ENCODE measurements around the gene ITGA5.

GRCh38 chr12:54350743-54351142 is 68.3 kb downstream of the ITGA5 start:
- TF ChIP-seq, protein P1, sequence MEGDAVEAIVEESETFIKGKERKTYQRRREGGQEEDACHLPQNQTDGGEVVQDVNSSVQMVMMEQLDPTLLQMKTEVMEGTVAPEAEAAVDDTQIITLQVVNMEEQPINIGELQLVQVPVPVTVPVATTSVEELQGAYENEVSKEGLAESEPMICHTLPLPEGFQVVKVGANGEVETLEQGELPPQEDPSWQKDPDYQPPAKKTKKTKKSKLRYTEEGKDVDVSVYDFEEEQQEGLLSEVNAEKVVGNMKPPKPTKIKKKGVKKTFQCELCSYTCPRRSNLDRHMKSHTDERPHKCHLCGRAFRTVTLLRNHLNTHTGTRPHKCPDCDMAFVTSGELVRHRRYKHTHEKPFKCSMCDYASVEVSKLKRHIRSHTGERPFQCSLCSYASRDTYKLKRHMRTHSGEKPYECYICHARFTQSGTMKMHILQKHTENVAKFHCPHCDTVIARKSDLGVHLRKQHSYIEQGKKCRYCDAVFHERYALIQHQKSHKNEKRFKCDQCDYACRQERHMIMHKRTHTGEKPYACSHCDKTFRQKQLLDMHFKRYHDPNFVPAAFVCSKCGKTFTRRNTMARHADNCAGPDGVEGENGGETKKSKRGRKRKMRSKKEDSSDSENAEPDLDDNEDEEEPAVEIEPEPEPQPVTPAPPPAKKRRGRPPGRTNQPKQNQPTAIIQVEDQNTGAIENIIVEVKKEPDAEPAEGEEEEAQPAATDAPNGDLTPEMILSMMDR (optimal IDR thresholded peaks at IDR 0.05 in 1 of 3, IDR thresholded peaks at IDR 0.05 in 1 of 3, conservative IDR thresholded peaks at IDR 0.05 in 1 of 3; ENCODE audit: extremely low read depth in 1 of 3, insufficient read depth in 2 of 3, low read length in 3 of 3), result no peak
- no peak for TF ChIP-seq EZH2 (IDR thresholded peaks at IDR 0.05; ENCODE audit: low read length)
